Measurements from ENCODE around the gene MVD. TPM values are rescaled to one million over a fixed set of nuclear protein-coding genes. Genes with fewer than 3 reads are reported as not detected.

Gene MVD
- total and polyA plus RNA-seq, 2 of the 13 experiments (the other 11 are each of a cell fraction or from before 2014, with no cell fraction given), result 28.1 to 187 TPM

DNA sequence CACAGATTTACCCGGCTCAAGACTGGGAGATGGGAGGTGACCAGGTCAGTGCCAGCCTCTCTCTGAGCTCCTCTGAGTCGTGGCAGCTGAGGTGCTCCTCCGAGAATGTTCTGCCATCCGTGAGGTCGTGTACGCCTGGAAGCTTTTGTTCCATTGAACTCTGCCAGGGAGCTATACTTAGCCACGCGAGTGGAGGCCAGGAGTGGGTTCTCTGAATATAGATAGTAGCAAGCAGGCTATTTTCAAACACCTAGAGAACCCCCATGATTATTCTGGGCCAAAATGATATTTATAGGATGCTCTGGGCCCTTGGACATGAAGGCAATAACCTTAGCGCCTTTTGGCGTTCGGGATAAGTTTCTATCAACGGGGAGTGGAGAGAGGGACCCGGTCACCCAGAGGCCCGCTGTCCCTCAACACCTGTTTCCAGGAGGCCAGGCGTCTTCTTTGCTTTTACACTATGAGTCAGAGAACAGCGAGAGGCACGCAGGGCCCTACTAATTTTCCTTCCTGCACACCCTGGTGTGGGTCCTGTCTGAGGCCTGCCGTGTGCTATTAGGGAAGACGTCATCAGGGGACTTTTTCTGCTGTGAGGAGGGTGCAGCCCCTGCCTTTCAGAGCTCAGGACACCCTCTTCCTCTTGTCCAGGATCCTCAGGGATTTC, 11.0 kb upstream of the MVD start (continued):
- TF ChIP-seq, protein P1, sequence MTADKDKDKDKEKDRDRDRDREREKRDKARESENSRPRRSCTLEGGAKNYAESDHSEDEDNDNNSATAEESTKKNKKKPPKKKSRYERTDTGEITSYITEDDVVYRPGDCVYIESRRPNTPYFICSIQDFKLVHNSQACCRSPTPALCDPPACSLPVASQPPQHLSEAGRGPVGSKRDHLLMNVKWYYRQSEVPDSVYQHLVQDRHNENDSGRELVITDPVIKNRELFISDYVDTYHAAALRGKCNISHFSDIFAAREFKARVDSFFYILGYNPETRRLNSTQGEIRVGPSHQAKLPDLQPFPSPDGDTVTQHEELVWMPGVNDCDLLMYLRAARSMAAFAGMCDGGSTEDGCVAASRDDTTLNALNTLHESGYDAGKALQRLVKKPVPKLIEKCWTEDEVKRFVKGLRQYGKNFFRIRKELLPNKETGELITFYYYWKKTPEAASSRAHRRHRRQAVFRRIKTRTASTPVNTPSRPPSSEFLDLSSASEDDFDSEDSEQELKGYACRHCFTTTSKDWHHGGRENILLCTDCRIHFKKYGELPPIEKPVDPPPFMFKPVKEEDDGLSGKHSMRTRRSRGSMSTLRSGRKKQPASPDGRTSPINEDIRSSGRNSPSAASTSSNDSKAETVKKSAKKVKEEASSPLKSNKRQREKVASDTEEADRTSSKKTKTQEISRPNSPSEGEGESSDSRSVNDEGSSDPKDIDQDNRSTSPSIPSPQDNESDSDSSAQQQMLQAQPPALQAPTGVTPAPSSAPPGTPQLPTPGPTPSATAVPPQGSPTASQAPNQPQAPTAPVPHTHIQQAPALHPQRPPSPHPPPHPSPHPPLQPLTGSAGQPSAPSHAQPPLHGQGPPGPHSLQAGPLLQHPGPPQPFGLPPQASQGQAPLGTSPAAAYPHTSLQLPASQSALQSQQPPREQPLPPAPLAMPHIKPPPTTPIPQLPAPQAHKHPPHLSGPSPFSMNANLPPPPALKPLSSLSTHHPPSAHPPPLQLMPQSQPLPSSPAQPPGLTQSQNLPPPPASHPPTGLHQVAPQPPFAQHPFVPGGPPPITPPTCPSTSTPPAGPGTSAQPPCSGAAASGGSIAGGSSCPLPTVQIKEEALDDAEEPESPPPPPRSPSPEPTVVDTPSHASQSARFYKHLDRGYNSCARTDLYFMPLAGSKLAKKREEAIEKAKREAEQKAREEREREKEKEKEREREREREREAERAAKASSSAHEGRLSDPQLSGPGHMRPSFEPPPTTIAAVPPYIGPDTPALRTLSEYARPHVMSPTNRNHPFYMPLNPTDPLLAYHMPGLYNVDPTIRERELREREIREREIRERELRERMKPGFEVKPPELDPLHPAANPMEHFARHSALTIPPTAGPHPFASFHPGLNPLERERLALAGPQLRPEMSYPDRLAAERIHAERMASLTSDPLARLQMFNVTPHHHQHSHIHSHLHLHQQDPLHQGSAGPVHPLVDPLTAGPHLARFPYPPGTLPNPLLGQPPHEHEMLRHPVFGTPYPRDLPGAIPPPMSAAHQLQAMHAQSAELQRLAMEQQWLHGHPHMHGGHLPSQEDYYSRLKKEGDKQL (CRISPR knock-in tag; IDR thresholded peaks at IDR 0.05; ENCODE audit: low read depth), result no peak

DNA sequence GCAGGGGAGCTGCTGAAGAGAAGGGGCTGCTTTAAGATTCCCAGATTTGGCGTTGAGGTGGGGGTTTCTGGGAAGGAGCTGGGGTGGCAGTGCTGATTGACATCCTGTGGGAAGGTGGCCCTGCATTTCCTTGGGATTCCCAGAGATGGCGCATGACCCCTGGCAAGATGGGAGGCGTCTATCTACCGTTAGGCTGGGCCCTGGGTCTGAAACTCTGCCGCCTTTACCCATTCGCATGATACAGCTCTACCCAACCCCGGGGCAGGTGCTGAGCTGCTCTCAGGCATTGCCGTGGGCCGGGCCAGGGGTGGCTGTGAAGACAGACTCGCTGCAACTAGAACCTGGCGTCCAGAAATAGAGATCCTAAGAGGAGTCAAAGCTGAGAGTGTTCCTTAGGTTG, 9.9 kb upstream of the MVD start:
- DNase-seq (ENCODE audit: low spot score) (no peak), ATAC-seq (peak; percentile 33), FAIRE-seq (peak; percentile 58)
- in situ Hi-C loops (cut with HindIII; ENCODE audit: extremely low pct_ligation_motif_present, low pct_unique_long_range_greater_than_20kb), result no loop called here
- intact Hi-C loops (cut with micrococcal nuclease; ENCODE audit: unreplicated experiment), result no loop called here
- Histone ChIP-seq H3K27me3 (ENCODE audit: control insufficient read depth in 1 of 2, insufficient read depth in 2 of 2, low read length in 2 of 2) (no peaks in the 10 kb centered on the region), H4K20me1 (ENCODE audit: insufficient read depth, low read length) (no peaks in the 10 kb centered on the region), H3K9me3 (ENCODE audit: low read length) (no peaks in the 10 kb centered on the region), H3K79me2 (ENCODE audit: insufficient read depth, low read length) (no peaks in the 10 kb centered on the region), H3K36me3 (replicated peaks in 1 of 2; ENCODE audit: control insufficient read depth in 1 of 2, insufficient read depth in 2 of 2, low read length in 2 of 2) (no peaks in the 10 kb centered on the region; a peak in 1 of 5 replicates), H3K4me1 (ENCODE audit: insufficient read depth, low read length) (no peaks in the 10 kb centered on the region), H2AFZ (ENCODE audit: low read length) (no peak overlapping the region), H3K4me2 (ENCODE audit: low read depth, low read length) (no peak overlapping the region), H3K9ac (ENCODE audit: insufficient read depth, low read depth, low read length) (no peak overlapping the region), H3K4me3 (replicated peaks in 1 of 3; ENCODE audit: insufficient read depth in 1 of 3, low read depth in 2 of 3, low read length in 3 of 3) (no peak overlapping the region), H3K27ac (ENCODE audit: extremely low read length, insufficient read depth, low read length) (no peak overlapping the region)
- 75% methylated on average over 5 of the region's 11 CpGs for WGBS (ENCODE audit: low lambda C conversion rate)
- ChIA-PET CTCF (ENCODE audit: low intra/inter-chr PET ratio, low total read pairs) (no interaction called here), POLR2A (interaction anchor here (1.2 kb wide), 1 partner anchor 23 kb away, joined by 4 read pairs; the partner anchor contains the start of gene CYBA)
- no TSS peak for BruUV-seq (replicated peaks)
- TF ChIP-seq, protein P2, sequence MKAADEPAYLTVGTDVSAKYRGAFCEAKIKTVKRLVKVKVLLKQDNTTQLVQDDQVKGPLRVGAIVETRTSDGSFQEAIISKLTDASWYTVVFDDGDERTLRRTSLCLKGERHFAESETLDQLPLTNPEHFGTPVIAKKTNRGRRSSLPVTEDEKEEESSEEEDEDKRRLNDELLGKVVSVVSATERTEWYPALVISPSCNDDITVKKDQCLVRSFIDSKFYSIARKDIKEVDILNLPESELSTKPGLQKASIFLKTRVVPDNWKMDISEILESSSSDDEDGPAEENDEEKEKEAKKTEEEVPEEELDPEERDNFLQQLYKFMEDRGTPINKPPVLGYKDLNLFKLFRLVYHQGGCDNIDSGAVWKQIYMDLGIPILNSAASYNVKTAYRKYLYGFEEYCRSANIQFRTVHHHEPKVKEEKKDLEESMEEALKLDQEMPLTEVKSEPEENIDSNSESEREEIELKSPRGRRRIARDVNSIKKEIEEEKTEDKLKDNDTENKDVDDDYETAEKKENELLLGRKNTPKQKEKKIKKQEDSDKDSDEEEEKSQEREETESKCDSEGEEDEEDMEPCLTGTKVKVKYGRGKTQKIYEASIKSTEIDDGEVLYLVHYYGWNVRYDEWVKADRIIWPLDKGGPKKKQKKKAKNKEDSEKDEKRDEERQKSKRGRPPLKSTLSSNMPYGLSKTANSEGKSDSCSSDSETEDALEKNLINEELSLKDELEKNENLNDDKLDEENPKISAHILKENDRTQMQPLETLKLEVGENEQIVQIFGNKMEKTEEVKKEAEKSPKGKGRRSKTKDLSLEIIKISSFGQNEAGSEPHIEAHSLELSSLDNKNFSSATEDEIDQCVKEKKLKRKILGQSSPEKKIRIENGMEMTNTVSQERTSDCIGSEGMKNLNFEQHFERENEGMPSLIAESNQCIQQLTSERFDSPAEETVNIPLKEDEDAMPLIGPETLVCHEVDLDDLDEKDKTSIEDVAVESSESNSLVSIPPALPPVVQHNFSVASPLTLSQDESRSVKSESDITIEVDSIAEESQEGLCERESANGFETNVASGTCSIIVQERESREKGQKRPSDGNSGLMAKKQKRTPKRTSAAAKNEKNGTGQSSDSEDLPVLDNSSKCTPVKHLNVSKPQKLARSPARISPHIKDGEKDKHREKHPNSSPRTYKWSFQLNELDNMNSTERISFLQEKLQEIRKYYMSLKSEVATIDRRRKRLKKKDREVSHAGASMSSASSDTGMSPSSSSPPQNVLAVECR (CRISPR knock-in tag; IDR thresholded peaks at IDR 0.05; ENCODE audit: borderline replicate concordance), result no peak
- TF ChIP-seq, protein P3, sequence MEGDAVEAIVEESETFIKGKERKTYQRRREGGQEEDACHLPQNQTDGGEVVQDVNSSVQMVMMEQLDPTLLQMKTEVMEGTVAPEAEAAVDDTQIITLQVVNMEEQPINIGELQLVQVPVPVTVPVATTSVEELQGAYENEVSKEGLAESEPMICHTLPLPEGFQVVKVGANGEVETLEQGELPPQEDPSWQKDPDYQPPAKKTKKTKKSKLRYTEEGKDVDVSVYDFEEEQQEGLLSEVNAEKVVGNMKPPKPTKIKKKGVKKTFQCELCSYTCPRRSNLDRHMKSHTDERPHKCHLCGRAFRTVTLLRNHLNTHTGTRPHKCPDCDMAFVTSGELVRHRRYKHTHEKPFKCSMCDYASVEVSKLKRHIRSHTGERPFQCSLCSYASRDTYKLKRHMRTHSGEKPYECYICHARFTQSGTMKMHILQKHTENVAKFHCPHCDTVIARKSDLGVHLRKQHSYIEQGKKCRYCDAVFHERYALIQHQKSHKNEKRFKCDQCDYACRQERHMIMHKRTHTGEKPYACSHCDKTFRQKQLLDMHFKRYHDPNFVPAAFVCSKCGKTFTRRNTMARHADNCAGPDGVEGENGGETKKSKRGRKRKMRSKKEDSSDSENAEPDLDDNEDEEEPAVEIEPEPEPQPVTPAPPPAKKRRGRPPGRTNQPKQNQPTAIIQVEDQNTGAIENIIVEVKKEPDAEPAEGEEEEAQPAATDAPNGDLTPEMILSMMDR (CRISPR knock-in tag; IDR thresholded peaks at IDR 0.05), result peak; percentile 46
- TF ChIP-seq, protein P4, sequence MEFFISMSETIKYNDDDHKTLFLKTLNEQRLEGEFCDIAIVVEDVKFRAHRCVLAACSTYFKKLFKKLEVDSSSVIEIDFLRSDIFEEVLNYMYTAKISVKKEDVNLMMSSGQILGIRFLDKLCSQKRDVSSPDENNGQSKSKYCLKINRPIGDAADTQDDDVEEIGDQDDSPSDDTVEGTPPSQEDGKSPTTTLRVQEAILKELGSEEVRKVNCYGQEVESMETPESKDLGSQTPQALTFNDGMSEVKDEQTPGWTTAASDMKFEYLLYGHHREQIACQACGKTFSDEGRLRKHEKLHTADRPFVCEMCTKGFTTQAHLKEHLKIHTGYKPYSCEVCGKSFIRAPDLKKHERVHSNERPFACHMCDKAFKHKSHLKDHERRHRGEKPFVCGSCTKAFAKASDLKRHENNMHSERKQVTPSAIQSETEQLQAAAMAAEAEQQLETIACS (CRISPR knock-in tag; IDR thresholded peaks at IDR 0.05), result no peak
- no peak for TF ChIP-seq ZNF24 (IDR thresholded peaks at IDR 0.05)
- 0 out of 2 replicates have a peak, but pooled peaks have one; percentile 25 for TF ChIP-seq PCBP1 (IDR thresholded peaks at IDR 0.05; ENCODE audit: borderline replicate concordance, low read depth, low read length)
- TF ChIP-seq ZNF382 (CRISPR knock-in tag; IDR thresholded peaks at IDR 0.05; ENCODE audit: borderline replicate concordance), result no peak
- TF ChIP-seq ZFY (CRISPR knock-in tag; IDR thresholded peaks at IDR 0.05), result no peak
- no peak for TF ChIP-seq NCOA2 (CRISPR knock-in tag; IDR thresholded peaks at IDR 0.05)

All from HepG2 (cell line).